NCI-H1417 (cell line): ENCODE results near the gene NKRF.

Experiments used
- DNase-seq, 3 experiments: peaks; one replicate each; lab custom pipeline; 2025; lab: John Stamatoyannopoulos, UW

The NKRF gene

GRCh38 chrX:119614776-119615175 lies 8.6 kb upstream of the NKRF start:
- no peak for DNase-seq

DNA sequence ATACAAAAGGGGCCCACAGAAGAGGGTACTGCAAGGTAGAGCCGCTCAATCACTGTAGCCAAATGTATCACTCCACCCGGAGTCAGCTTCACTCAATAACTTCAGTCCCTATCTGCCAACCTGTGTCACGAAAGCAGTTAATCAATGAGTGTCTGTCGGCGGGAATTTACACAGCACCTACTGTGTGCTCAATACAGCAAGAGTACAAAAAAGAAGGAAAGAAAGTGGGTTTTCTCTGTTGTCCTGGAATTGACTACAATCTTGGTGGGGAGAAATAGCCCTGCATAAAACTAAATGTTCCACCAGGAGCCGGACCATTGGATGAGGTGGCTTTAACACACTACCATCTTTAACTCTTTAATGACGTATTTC lies 780 bp upstream of the NKRF start:
- DNase-seq, result no peak

DNA sequence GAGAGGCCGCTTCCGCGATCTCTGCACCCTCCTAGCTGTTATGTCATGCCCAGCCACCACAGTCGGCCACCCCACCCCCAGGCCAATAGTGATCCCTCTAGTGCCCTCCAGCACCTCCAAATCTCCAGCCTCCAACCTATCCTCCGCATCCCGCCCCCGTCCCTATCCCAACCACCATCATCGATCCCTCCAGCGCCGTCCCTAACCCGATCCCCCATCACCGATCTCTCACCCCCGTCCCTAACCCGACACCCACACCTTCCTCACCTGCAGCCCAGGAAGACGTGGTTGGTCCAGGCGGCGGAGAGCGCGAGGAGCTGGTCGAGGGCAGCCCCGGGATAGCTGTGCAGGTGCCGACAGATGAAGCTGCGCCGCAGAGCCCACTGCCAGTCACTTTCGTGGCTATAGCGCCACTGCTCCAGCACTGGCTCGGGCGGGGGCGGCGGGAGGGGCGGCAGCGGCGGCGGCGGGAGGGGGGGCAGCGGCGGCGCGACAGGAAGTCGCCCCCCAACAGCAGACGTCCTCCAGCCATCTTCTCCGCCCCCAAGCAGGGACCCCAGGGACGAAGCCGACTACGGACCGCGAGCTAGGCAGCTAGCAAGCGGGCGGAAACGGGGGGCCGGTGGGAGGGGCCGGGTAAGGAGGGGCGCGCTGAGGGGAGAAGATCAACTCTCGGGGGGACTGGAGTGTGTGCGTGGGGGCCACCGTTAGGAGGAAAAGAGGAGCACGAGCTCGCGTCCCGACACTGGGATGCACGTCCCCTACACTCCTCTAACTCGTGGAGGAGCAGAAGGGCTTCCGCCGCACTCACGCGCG lies 552 bp downstream of the NKRF start:
- DNase-seq, result peak; percentile 14 to 65 (median 57)

DNA sequence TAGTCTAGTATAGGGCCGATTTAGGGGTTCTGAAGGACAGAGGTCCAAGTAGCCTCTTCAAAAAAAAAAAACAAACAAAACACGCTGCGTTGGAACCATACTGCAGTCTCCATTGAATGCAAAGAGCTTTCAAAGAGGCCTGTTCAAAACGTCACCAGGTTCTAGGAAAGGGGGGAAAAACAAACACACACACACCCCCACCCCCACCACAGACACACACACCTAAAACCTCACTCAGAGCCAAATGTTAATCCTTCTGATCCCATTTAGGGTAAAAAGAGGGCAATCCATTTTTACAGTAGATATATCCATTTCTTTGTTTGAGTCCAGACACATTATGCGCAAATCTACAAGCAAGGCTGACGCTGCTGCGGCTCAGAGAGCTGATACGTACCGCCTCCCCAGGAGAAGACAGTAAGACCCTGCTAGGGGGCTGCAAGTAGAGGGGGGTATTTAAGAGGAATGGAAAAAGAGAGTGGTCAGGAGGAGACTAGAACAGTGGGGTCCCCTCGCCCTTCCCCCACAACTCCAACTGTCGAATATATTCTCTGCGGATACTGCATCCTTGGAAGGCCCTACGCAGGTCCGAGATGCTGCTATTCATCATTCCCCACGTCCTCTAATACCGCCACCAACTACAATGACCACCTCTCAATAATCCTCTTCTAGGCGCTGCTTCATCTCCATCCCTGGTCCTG lies 1.3 kb downstream of the NKRF start:
- peak in 2 of 3 experiments; percentile 35 to 56 for DNase-seq

DNA sequence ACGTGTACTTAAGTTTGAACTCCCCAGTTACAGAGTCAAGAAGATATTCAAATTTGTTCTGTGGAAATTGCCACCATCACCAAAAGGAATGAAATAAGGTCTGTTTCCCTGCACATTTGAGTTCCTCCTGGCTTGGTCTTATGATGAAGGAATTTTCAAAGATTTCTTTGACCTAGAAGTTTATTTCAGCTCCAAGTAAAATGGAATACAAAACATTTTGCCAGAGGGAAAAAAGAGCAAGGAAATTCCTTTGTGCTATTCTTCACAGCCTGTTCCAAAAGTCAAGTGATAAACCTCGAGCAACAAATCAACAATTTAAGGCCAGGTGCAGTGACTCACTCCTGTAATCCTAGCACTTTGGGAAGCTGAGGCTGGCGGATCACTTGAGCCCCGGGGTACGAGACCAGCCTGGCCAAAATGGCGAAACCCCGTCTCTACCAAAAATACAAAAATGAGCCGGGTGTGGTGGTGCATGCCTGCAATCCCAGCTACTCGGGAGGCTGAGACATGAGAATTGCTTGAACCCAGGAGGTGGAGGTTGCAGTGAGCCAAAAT lies 3.4 kb downstream of the NKRF start:
- no peak for DNase-seq

- no peak for DNase-seq
Measured at GRCh38 chrX:119589810-119590209, 16.4 kb downstream of the NKRF start.

DNA sequence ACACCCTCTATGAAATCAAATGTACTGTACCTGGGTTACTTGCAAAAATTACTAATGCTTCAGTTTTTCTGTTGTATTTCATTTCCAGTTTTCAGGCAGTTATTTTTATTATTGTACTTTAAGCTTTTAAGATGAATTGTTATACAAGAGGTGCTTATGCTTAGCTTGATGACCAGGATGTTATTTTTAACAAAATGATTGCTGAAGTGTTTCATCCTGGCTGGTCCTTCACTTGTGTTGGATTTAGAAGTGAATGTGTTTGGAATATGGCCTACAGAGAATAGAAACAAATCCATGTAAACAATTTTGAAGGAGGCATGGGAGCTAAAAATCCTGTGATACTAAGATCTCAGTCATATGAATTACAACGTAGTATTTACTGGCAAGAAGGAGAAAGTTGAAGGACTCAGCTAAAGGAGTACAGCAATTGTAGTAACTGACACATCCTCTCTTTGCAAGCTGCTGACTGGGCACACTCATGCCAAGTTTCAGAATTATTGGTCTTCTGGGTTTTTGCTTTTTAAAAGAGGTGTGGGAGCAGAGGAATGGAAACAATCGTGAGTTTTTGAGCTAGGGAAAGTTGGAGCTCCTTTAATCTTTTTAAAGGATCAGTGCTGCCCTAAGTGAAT lies 22.7 kb downstream of the NKRF start:
- DNase-seq, result no peak

GRCh38 chrX:119579414-119579813 lies 26.8 kb downstream of the NKRF start:
- no peak for DNase-seq

DNA sequence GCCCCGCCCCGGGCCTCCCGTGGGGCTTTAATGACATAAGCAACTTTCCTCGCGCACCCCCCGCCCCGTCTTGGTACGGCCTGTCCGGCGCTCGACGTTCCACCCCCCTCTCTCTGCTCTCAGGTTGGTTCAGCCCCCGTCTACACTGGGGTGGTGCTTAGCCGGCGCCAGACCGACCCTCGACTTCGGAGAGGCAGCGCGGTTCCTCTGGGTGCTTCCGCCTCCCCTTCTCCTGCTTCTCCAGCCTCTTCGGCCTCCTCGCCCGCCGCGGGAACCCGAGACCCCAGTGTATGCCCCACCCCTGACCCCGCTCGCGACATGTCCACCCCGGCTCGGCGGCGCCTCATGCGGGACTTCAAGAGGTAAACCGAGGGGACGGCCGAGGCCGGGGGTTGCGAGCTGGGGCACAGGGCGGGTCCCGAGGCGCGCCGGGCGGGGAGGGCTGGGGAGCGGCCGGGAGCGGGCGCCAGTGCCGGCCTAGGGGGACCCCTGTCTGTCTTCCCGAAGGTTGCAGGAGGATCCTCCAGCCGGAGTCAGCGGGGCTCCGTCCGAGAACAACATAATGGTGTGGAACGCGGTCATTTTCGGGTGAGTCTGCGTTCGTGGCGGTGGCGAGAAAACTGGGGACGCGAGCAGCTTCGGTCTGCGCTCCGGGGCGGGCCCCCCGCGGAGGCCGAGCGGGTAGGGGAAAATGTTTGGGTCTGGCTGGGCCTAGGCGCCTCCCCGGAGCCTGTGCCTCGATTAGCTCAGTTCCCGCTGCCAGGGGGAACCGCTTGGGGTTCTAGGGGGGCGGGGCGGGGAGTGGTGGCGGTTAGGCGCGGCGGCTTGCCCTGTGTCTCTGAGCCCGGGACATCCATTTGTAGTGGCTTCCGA lies 31.6 kb downstream of the NKRF start, which contains the start of gene UBE2A:
Gene UBE2A (plus strand): TSS at position 170 of the 873 bp plus-strand sequence. CDS start 149 bp downstream, at position 319.
- peak; percentile 85 to 90 (median 86) for DNase-seq

DNA sequence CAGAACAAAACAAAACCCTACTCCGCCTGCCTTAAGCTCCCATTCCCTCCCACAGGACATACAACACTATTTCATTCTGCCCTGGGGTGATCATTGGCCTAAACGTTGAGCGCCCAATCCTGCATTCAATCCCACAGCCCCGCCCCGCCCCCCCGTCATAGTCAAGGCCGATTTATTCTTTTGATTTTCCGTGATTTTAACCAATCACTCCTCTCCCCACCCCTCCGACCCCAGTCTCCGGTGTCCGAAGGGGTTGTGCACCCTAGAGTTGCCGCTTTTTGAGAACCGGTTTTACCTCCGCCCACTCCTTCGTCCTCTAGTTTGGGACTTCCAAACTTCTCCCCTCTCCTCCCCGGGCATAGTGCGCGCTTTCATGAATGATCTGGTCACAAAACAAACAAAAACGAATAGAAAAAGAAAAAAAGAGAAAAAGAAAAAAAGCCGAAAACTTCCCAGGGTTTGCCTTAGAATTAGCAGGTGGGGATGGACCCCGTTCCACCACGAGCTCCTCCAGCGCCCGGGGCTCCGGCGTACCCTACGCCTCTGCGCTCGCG lies 32.3 kb downstream of the NKRF start:
- DNase-seq, result no peak

GRCh38 chrX:119573222-119573621 lies 33.0 kb downstream of the NKRF start:
- DNase-seq, result no peak

- no peak for DNase-seq
Measured at GRCh38 chrX:119570351-119570835, 35.8 kb downstream of the NKRF start.

- DNase-seq, result peak; percentile 93 to 98 (median 93)
Measured at GRCh38 chrX:119565107-119565663, 41.0 kb downstream of the NKRF start, which contains the start of gene STEEP1. Gene STEEP1 (minus strand): TSS chrX:119565409. CDS start chrX:119565355, 54 bp downstream.

DNA sequence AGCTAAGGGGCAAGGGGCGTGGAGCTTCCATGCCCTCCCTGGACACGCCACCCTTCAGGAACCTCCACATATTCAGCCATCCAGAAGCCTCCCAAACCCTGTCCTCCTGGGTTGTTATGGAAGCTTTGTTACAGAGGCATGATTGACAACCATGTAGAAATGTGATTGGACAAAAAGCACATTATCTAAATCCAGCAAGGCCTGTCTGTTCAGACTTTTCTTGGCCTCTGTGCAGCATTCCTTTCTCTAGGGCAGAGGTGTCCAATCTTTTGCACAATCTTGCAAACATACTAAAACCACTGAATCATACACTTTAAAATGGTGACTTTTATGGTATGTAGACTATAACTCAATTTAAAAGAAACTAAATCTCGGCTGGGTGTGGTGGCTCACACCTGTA lies 53.7 kb downstream of the NKRF start:
- no peak for DNase-seq

GRCh38 chrX:119549327-119550016 lies 56.8 kb downstream of the NKRF start:
- DNase-seq, result no peak

DNA sequence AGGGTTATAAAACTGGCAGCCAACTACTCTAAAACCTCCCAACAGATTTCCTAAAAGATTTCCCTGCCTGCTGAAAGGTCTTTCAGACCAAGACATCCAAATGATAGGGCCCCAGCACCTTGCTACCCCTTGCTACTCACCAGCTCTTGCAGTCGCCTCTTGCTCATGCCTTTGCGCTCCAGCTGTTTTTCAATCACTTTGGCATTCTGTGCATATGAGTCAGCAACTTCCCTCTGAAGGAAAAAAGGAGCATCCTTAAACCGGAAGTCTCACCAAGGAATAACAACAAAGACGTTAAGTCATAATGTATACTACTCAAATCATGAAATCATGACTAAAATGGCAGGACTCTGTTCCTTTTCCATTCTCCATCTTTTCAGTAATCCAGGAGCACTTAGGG lies 65.0 kb downstream of the NKRF start:
- no peak for DNase-seq

DNA sequence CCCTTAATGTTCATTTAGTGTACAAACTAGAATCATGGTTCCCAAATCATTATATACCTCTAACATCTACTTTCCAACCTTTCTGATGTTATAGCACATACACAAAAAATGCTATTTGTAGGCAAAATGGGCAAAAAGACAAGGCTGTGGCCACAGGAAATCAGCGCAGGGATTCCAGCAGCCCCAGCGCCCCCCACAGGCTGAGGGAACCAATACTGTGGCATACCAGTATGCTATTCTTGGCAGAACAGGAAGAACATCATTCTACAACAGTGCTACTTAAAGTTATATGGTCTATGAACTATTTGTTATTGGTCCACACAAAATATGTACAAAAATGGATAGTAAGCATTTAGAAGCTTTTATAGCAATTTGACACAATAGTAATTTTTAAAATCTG lies 66.4 kb downstream of the NKRF start:
- DNase-seq, result no peak
